HG03139 (cell line): Measurements from ENCODE around the gene TMIE.

Experiments used
- ATAC-seq: cut with Tn5 transposase; IDR thresholded peaks from one replicate; pipeline ENCODE4 v1.9.1; 2021; ENCODE audit not compliant: unreplicated experiment

Gene TMIE, protein sequence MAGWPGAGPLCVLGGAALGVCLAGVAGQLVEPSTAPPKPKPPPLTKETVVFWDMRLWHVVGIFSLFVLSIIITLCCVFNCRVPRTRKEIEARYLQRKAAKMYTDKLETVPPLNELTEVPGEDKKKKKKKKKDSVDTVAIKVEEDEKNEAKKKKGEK

GRCh38 chr3:46701181-46701939, at the start of gene TMIE:
Gene TMIE, plus strand, starts transcription at chr3:46701392. Its CDS starts 96 bp downstream, at chr3:46701488.
- no peak for ATAC-seq

DNA sequence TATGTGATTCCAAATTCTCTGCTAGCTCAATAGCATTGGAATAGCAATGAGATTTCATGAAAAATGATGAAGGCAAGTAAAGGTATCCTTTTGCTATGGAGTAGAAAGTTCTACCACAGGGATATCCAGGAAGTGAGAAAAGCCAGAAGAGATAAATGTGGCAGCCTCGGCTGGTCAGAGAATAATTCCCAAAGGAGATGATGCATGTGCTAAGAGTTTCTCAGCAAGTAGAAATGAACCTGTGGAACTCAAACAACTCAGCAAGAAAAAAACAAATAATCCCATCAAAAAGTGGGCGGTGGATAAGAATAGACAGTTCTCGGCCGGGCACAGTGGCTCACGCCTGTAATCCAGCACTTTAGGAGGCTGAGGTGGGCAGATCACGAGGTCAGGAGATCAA, 45.9 kb upstream of the TMIE start:
- no peak for ATAC-seq

DNA sequence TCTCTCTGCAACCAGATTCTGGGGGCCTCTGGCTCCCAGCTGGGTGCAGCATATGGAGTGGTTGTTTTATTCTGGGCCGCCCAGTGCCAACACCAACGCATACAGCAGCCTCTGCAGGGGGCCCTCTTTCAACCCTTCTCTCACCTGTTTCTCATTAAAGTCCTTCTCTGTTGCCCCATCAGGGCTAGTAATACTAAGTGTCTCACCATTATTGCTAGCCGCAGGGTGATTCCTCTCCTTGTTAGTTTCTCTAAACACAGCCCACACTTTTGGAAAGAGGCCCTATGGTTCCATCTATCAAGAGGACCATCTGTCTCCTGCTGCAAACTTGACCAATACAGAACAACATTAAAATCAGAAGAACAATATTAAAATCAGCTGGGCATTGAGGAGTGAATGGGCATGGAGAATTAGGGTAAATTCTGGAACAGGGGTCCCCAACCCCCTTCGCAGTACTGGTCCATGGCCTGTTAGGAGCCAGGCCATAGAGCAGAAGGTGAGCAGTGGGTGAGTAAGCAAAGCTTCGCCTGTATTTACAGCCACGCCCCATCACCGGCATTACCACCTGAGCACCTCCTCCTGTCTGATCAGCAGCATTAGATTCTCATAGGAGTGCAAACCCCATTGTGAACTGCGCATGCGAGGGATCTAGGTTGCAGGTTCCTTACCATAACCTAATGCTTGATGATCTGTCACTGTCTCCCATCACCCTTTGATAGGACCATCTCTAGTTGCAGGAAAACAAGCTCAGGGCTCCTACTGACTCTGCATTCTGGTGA, 44.2 kb upstream of the TMIE start:
- ATAC-seq = no peak

DNA sequence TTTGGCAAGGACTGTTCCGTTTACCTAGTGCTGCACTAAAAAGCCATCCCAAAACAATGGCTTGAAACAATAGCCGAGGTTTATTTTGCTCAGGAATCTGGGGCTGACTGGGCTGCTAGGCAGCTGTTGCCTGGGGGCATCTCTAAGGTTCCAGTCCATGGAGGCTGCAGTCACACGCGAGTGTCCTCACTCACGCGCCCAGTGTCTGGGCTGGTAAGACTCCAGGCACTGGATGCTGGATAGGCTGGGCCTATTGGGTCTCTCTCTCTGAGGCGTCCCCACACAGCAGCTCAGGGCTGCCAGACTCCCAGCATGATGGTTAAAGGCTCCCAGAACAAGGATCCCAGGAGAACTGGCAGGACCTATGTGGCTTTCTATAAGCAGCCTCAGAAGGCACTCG, 41.9 kb upstream of the TMIE start:
- ATAC-seq = no peak

- no peak for ATAC-seq
These were observed 41.2 kb upstream of the TMIE start for GRCh38 chr3:46660003-46660402.

GRCh38 chr3:46660543-46661523, 40.4 kb upstream of the TMIE start:
- no peak for ATAC-seq

- ATAC-seq = no peak
These were observed 39.1 kb upstream of the TMIE start for GRCh38 chr3:46661776-46662766.

DNA sequence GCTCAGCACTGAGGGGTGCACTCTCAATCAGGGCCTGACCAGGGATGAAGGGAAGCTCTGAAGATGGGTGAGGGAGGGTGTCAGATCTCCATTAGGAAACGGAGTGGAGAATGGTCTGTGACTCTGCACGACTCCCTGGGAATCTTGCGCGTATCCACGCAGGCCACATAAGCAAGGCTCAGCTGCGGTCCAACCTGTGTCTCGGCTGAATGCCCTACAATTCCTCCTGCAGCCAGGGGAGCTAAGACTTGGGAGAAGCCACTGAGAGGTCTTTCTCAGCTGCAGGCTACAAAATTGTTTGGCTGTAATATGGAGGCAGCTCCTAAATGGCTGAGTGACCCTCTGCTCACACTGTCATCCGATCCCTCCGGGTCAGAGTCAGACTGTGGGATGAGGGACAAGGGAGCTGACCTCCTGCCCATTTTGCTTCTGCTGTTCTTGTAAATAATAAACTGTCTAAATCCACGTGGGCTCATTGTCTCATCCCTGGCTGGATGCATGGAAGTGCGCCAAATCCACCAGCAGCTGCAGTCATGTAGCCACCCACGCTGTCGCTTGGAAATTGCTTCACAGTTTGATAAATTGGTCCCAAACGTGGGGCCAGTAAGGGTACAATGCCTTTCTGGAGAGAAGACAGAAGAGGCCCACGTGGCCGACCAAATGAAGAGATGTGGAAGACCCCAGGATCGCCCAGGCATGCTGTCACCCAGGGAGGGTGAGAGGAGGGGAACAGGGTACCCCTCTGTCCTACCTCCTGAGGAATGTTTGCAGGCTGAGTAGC, 38.2 kb upstream of the TMIE start:
- ATAC-seq = no peak

- ATAC-seq = no peak
These were observed 37.5 kb upstream of the TMIE start for GRCh38 chr3:46663591-46664135.

DNA sequence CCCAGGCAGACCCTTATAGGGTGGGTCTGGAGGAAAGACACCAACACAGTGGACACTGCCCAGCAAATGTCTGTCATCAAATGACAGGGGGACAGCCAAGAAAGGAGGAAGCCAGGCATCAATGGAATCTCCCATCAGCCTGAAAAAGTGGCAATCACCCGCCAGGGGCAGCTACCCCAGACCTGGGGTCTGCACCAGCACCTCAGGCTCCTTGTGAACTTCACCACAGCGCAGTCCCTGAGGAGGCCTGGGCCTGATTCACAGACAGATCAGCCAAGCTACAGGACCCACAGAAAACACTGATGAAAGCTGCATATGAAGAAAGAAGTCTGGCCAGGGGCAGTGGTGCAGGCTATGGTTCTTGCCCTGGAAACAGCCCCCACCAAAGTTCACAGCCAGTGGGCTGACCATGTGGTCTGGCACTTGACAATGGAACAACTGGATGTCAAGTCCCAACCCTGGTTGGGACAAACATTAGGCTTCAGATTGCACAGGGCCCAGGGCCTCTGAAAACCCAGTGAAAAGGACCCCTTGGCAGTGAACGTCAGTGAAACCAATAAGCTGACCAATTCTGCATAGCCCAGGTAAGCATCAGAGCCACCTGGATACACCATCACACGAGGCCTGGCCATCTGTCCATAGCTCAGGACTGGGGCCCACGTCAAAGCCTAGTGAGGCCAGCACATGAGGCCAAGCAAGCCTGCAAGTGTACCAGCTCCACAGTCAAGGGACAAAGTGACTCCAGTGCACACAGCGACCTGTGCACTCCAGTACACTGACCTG, 36.8 kb upstream of the TMIE start:
- no peak for ATAC-seq

GRCh38 chr3:46664971-46665762, 36.0 kb upstream of the TMIE start:
- no peak for ATAC-seq

DNA sequence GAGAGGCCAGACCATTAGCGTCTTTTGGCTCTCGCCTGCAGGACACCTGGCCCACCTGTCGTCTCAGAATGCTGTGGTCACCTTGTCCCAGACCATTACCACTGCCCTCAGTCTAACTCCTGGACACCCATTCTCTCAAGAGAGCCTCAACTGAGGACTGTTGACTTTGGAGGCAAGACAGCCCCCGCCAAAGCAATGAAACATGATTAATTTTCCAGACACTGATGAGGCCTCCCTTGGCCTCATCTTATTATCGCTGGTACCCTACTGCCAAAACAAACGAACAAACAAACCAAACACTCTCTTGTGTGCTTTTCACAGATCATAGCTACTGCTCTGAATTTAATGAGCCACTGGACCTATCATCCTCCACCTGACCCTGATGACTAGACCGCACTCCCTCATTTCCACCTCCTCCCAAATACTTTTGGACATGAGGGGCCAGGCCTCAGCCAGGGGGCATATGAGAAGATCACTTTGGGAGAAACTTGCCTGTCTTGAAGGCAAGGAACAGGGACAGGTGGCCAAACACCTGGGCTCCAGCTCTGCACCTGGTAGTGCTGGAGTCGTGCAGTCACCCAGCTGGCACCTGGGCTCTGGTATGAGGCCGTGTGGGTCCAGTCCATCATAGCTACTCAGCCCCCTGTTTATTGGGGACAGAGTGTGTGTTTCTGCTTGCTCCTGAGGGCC, 35.3 kb upstream of the TMIE start:
- ATAC-seq = no peak

DNA sequence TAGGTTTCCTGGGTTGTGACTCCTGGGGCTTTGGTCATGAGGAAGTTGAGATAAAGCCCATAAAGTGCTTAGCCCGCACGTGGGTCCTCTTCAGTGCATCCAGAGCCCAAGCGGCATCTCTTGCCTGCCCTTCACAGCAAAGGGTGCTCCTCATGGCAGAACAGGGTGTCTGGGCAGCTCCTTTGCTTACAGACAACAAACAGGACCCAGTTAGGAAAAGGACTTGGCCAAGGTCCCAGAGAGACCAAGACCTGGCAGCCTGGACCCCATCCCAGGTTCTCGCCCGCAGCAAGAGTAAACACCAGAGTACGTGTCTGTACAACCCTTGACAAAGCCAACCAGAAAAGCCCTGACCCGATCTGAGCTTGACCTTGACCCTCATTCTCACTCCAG, 34.7 kb upstream of the TMIE start:
- ATAC-seq = no peak

DNA sequence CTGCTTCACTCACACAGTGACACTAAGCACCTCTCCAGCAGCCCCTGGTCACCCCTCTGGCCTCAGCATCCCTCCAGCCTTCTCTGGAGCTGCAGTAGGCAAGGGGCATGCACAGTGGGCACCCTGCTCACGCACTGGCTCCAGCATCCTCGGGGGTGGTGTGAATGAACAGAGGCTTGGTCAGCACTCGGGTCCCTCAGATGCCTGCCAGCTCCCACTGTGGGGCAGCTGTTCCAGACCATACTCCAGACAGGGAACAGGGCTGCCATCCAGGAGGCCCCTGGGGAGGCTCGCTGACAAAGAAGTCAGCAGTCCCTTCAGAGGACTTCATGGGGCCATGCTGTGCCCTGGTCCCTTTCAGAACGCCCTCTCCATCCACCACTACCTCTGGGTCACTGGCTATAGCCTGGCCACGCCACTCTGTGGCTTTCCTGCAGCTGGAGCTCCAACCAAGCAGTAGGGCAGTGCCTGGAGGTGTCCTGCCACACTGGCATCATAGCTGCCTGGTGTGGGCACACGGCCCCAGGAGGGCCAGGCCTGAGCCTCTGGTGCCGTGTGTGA, 34.1 kb upstream of the TMIE start:
- no peak for ATAC-seq

DNA sequence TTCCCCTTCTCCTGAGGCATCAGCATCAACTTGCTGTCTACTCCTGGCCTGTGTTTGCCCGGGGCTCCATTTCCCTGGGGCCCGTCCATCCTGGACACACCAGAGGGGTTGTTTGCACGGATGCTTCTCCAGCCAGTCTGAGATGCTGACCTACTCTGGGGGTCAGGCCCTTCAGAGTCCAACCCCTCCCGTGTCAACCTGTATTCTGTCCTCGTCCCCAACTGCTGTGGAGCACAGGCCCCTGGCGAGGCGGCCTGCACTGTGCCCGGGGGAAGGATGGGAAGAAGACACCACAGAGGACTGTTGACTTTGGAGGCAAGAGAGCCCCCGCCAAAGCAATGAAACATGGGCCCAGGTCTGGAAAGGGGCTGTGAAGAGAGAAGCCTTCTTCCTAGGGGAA, 33.5 kb upstream of the TMIE start:
- no peak for ATAC-seq

DNA sequence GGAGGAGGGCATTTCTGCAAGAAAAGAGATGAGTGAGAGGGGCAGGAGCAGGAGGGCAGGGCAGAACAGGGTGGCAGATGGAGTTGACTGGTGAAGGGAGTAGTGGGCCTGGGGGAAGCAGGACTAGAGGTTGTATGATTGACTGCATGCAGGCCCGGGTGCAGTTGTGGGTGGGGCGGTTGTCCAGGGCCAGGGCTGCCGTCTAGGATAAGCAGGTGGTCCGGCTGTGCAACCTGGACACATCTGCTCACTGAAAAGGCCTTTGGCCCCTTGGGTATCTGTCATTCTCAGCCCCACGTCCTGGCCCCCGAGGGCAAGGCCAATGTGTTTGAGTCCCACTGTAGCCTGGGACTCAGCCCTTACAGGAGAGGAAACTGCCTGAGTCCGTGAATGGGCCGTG, 33.1 kb upstream of the TMIE start:
- ATAC-seq = no peak
